HTR-8/SVneo (cell line): Measurements from ENCODE around the gene LCOR.

ENCODE experiments used
- DNase-seq: peaks from one replicate; pipeline ENCODE4 v3.0.0; 2011; ENCODE audit warnings: low spot score, mixed read lengths; ENCODE audit not compliant: insufficient read length
- FAIRE-seq: peaks from 2 replicates; lab custom pipeline; 2011; peaks lifted over from hg19 to GRCh38; lab: Jason Lieb, UNC

LCOR gene

GRCh38 chr10:97042716-97043562 is 210.8 kb downstream of the LCOR start:
- FAIRE-seq, result no peak
- DNase-seq, result no peak

- DNase-seq, result no peak
- no peak for FAIRE-seq
Observed at GRCh38 chr10:97043563-97043855, 211.4 kb downstream of the LCOR start.
